Naive thymus-derived CD8-positive, alpha-beta T cell (primary cell): ENCODE measurements around the gene SKP2. TPM values are rescaled to one million over a fixed set of nuclear protein-coding genes. Genes with fewer than 3 reads are reported as not detected.

Source experiments
- ATAC-seq, 2 donors: fragments of 150-1000 bp; cut with Tn5 transposase in 1 of 2; sonication (Bioruptor Pico), chemical (Tn5 transposase) in 1 of 2; 1 replicate in 1 of 2; 2 replicates in 1 of 2; pipeline ENCODE4 v1.10.0; 2021; ENCODE audit warnings: mild to moderate bottlenecking in 2 of 2, moderate library complexity in 2 of 2
- POLR2A ChIA-PET: fragments of 350-600 bp; sonication (Branson Sonifier 250); formaldehyde crosslinking; loops from one replicate; lab custom pipeline; 2021; ENCODE audit warnings: antibody characterized with exemption; lab: Charles Lee
- DNase-seq, 10 donors: peaks; one replicate each; pipeline versions ENCODE4 v3.0.0 to v3.0.0-alpha.2; 2020 to 2022
- H3K27ac Mint-ChIP-seq, 10 donors: one replicate each; pipeline ENCODE4 v1.8.0; 2020 to 2022; ENCODE audit warnings: mild to moderate bottlenecking in 10 of 10, mixed read lengths in 10 of 10, moderate library complexity in 4 of 10, inconsistent platforms in 1 of 10
- H3K27me3 Mint-ChIP-seq, 5 donors: one replicate each; pipeline ENCODE4 v1.8.0; 2021 to 2022; ENCODE audit warnings: mixed read lengths in 5 of 5
- H3K36me3 Mint-ChIP-seq, 3 donors: one replicate each; pipeline ENCODE4 v1.8.0; 2020 to 2022; ENCODE audit warnings: mixed read lengths in 3 of 3, mild to moderate bottlenecking in 2 of 3, inconsistent platforms in 1 of 3
- H3K4me1 Mint-ChIP-seq, 4 donors: one replicate each; pipeline ENCODE4 v1.8.0; 2021 to 2022; ENCODE audit warnings: mixed read lengths in 4 of 4
- H3K4me3 Mint-ChIP-seq, 10 donors: one replicate each; pipeline ENCODE4 v1.8.0; 2020 to 2022; ENCODE audit warnings: mild to moderate bottlenecking in 10 of 10, mixed read lengths in 10 of 10, moderate library complexity in 6 of 10, inconsistent platforms in 1 of 10
- H3K9me3 Mint-ChIP-seq, 9 donors: one replicate each; pipeline ENCODE4 v1.8.0; 2020 to 2022; ENCODE audit warnings: mixed read lengths in 9 of 9, mild to moderate bottlenecking in 3 of 9, inconsistent platforms in 1 of 9, moderate library complexity in 1 of 9
- polyA plus RNA-seq, 3 donors: library from polyadenylated mRNA; unstranded; fragments of 300-500 nt; fragmentation: Illumina TruSeq; gene quantifications; one replicate each; pipeline ENCODE4 v1.2.3, GENCODE V29; 2021
- total RNA-seq, 8 experiments: library from RNA in 2 of 8; stranded (reverse) in 2 of 8; gene quantifications; one replicate each; pipeline ENCODE4 v1.2.3 and lab custom pipeline; 2021 to 2026

The SKP2 gene
- total and polyA plus RNA-seq, 5 experiments from 2014 or later, result 15.3 to 21.5 (median 18.5) TPM

GRCh38 chr5:36161361-36161760 is 9.4 kb downstream of the SKP2 start:
- DNase-seq (no peak), ATAC-seq (no peak)
- no peaks in the 10 kb centered on the region for H3K27me3 Mint-ChIP-seq
- H3K36me3 Mint-ChIP-seq, result peaks cover 3 to 86% (median 45%) of the 10 kb centered on the region in 3 donors
- POLR2A ChIA-PET, result no interaction called here
- peak overlapping the region in 1 of 10 donors; percentile 76 for H3K27ac Mint-ChIP-seq
- H3K4me1 Mint-ChIP-seq, result peaks cover 13 to 57% (median 28%) of the 10 kb centered on the region in 4 donors
- no peaks in the 10 kb centered on the region for H3K9me3 Mint-ChIP-seq
- no peak overlapping the region for H3K4me3 Mint-ChIP-seq

- Mint-ChIP-seq H3K27me3 (no peaks in the 10 kb centered on the region), H3K4me1 (peaks cover 2 to 51% (median 22%) of the 10 kb centered on the region in 4 donors), H3K9me3 (no peaks in the 10 kb centered on the region), H3K27ac (peak overlapping the region in 2 of 10 donors; percentile 31 to 53), H3K4me3 (no peak overlapping the region), H3K36me3 (peaks cover 11 to 86% (median 40%) of the 10 kb centered on the region in 3 donors)
- DNase-seq (no peak), ATAC-seq (no peak)
- POLR2A ChIA-PET, result no interaction called here
Measured at GRCh38 chr5:36162810-36163486, 11.0 kb downstream of the SKP2 start.

- no peak overlapping the region for H3K4me3 Mint-ChIP-seq
- POLR2A ChIA-PET, result no interaction called here
- no peaks in the 10 kb centered on the region for H3K9me3 Mint-ChIP-seq
- H3K4me1 Mint-ChIP-seq, result peaks cover 8 to 49% (median 21%) of the 10 kb centered on the region in 4 donors
- no peak for ATAC-seq
- DNase-seq, result no peak
- H3K36me3 Mint-ChIP-seq, result peaks cover 9 to 86% (median 46%) of the 10 kb centered on the region in 3 donors
- H3K27me3 Mint-ChIP-seq, result no peaks in the 10 kb centered on the region
- H3K27ac Mint-ChIP-seq, result no peak overlapping the region
Measured at GRCh38 chr5:36164461-36164860, 12.6 kb downstream of the SKP2 start.

- peak overlapping the region in 4 of 10 donors; percentile 0 to 61 (median 17) for H3K27ac Mint-ChIP-seq
- H3K4me3 Mint-ChIP-seq, result no peak overlapping the region
- no peaks in the 10 kb centered on the region for H3K9me3 Mint-ChIP-seq
- no peaks in the 10 kb centered on the region for H3K27me3 Mint-ChIP-seq
- peaks cover 6 to 26% (median 11%) of the 10 kb centered on the region in 4 donors for H3K4me1 Mint-ChIP-seq
- POLR2A ChIA-PET, result interaction anchor here (0.7 kb wide), 1 partner anchor 830 kb away, joined by 3 read pairs; no protein-coding TSS in a partner anchor
- peaks cover 9 to 94% (median 32%) of the 10 kb centered on the region in 3 donors for H3K36me3 Mint-ChIP-seq
- ATAC-seq, result no peak
- DNase-seq, result no peak
Measured at GRCh38 chr5:36168737-36169136, 16.8 kb downstream of the SKP2 start.

- POLR2A ChIA-PET, result no interaction called here
- ATAC-seq (no peak), DNase-seq (no peak)
- Mint-ChIP-seq H3K27me3 (no peaks in the 10 kb centered on the region), H3K27ac (no peak overlapping the region), H3K36me3 (peaks cover 9 to 99% (median 34%) of the 10 kb centered on the region in 3 donors), H3K9me3 (no peaks in the 10 kb centered on the region), H3K4me1 (peaks cover 3 to 21% (median 9%) of the 10 kb centered on the region in 4 donors), H3K4me3 (no peak overlapping the region)
Measured at GRCh38 chr5:36170832-36171424, 19.0 kb downstream of the SKP2 start.

GRCh38 chr5:36172599-36172998 is 20.7 kb downstream of the SKP2 start:
- H3K27ac Mint-ChIP-seq, result no peak overlapping the region
- no peaks in the 10 kb centered on the region for H3K9me3 Mint-ChIP-seq
- H3K4me1 Mint-ChIP-seq, result peaks cover 3 to 15% (median 8%) of the 10 kb centered on the region in 4 donors
- peaks cover 10 to 95% (median 28%) of the 10 kb centered on the region in 3 donors for H3K36me3 Mint-ChIP-seq
- H3K4me3 Mint-ChIP-seq, result no peak overlapping the region
- POLR2A ChIA-PET, result no interaction called here
- H3K27me3 Mint-ChIP-seq, result no peaks in the 10 kb centered on the region
- DNase-seq, result no peak
- ATAC-seq, result no peak

- Mint-ChIP-seq H3K4me3 (no peak overlapping the region), H3K27ac (no peak overlapping the region), H3K4me1 (peaks cover 2 to 7% (median 4%) of the 10 kb centered on the region in 4 donors), H3K36me3 (peaks cover 5 to 93% (median 23%) of the 10 kb centered on the region in 3 donors), H3K9me3 (no peaks in the 10 kb centered on the region), H3K27me3 (no peaks in the 10 kb centered on the region)
- DNase-seq (no peak), ATAC-seq (no peak)
- POLR2A ChIA-PET, result no interaction called here
Measured at GRCh38 chr5:36173426-36173825, 21.5 kb downstream of the SKP2 start.

- no peak overlapping the region for H3K4me3 Mint-ChIP-seq
- H3K4me1 Mint-ChIP-seq, result peaks cover 0 to 3% (median 1%) of the 10 kb centered on the region in 4 donors
- POLR2A ChIA-PET, result no interaction called here
- no peak for ATAC-seq
- H3K9me3 Mint-ChIP-seq, result no peaks in the 10 kb centered on the region
- no peaks in the 10 kb centered on the region for H3K27me3 Mint-ChIP-seq
- H3K27ac Mint-ChIP-seq, result peak overlapping the region in 1 of 10 donors; percentile 15
- peaks cover 5 to 93% (median 21%) of the 10 kb centered on the region in 3 donors for H3K36me3 Mint-ChIP-seq
- DNase-seq, result no peak
Measured at GRCh38 chr5:36174119-36174518, 22.2 kb downstream of the SKP2 start.

- ATAC-seq (no peak), DNase-seq (no peak)
- no peaks in the 10 kb centered on the region for H3K9me3 Mint-ChIP-seq
- no peaks in the 10 kb centered on the region for H3K27me3 Mint-ChIP-seq
- H3K4me1 Mint-ChIP-seq, result no peaks in the 10 kb centered on the region
- POLR2A ChIA-PET, result no interaction called here
- H3K4me3 Mint-ChIP-seq, result no peak overlapping the region
- peak overlapping the region in 2 of 10 donors; percentile 1 to 9 for H3K27ac Mint-ChIP-seq
- H3K36me3 Mint-ChIP-seq, result peaks cover 8 to 93% (median 23%) of the 10 kb centered on the region in 3 donors
Measured at GRCh38 chr5:36175043-36175442, 23.1 kb downstream of the SKP2 start.

GRCh38 chr5:36177154-36177553 is 25.2 kb downstream of the SKP2 start:
- Mint-ChIP-seq H3K27ac (peak overlapping the region in 2 of 10 donors; percentile 8 to 41), H3K9me3 (no peaks in the 10 kb centered on the region), H3K27me3 (no peaks in the 10 kb centered on the region), H3K36me3 (peaks cover 10 to 93% (median 30%) of the 10 kb centered on the region in 3 donors), H3K4me3 (no peak overlapping the region), H3K4me1 (no peaks in the 10 kb centered on the region)
- ATAC-seq, result no peak
- no peak for DNase-seq
- POLR2A ChIA-PET, result no interaction called here

- no peaks in the 10 kb centered on the region for H3K27me3 Mint-ChIP-seq
- no peak overlapping the region for H3K27ac Mint-ChIP-seq
- no peak overlapping the region for H3K4me3 Mint-ChIP-seq
- peaks cover 10 to 92% (median 32%) of the 10 kb centered on the region in 3 donors for H3K36me3 Mint-ChIP-seq
- POLR2A ChIA-PET, result no interaction called here
- no peaks in the 10 kb centered on the region for H3K4me1 Mint-ChIP-seq
- ATAC-seq (no peak), DNase-seq (no peak)
- no peaks in the 10 kb centered on the region for H3K9me3 Mint-ChIP-seq
Measured at GRCh38 chr5:36177715-36178523, 26.0 kb downstream of the SKP2 start.

GRCh38 chr5:36178524-36178890 is 26.6 kb downstream of the SKP2 start:
- no peak for ATAC-seq
- Mint-ChIP-seq H3K4me3 (no peak overlapping the region), H3K9me3 (no peaks in the 10 kb centered on the region), H3K36me3 (peaks cover 10 to 90% (median 33%) of the 10 kb centered on the region in 3 donors), H3K27me3 (no peaks in the 10 kb centered on the region), H3K4me1 (no peaks in the 10 kb centered on the region), H3K27ac (no peak overlapping the region)
- no peak for DNase-seq
- POLR2A ChIA-PET, result no interaction called here

GRCh38 chr5:36179950-36180349 is 28.0 kb downstream of the SKP2 start:
- no peaks in the 10 kb centered on the region for H3K4me1 Mint-ChIP-seq
- peak overlapping the region in 2 of 10 donors; percentile 35 to 67 for H3K27ac Mint-ChIP-seq
- peaks cover 10 to 82% (median 37%) of the 10 kb centered on the region in 3 donors for H3K36me3 Mint-ChIP-seq
- no peak overlapping the region for H3K4me3 Mint-ChIP-seq
- POLR2A ChIA-PET, result no interaction called here
- H3K9me3 Mint-ChIP-seq, result no peaks in the 10 kb centered on the region
- no peak for ATAC-seq
- no peaks in the 10 kb centered on the region for H3K27me3 Mint-ChIP-seq
- no peak for DNase-seq
